Activated CD4-positive, alpha-beta T cell treated with anti-CD3 and anti-CD28 coated beads, Interleukin-2, amount 10 ng/mL, durations not matched to agents 7 days and 5 days (primary cell): Measurements from ENCODE around the gene TMEM61. TPM values are rescaled to one million over a fixed set of nuclear protein-coding genes. Genes with fewer than 3 reads are reported as not detected.

Source experiments
- CTCF ChIA-PET: fragments of 350-600 bp; sonication (Branson Sonifier 250); formaldehyde crosslinking; loops from one replicate; lab custom pipeline; 2021; ENCODE audit warnings: antibody characterized with exemption; lab: Charles Lee
- POLR2A ChIA-PET: fragments of 350-600 bp; sonication (Branson Sonifier 250); formaldehyde crosslinking; loops from one replicate; lab custom pipeline; 2021; ENCODE audit warnings: antibody characterized with exemption; lab: Charles Lee
- DNase-seq: peaks from one replicate; pipeline ENCODE4 v3.0.0-alpha.2; 2020
- H3K27ac Mint-ChIP-seq: one replicate; pipeline ENCODE4 v1.8.0; 2021; ENCODE audit warnings: mild to moderate bottlenecking, moderate library complexity, mixed read lengths
- H3K27me3 Mint-ChIP-seq: one replicate; pipeline ENCODE4 v1.8.0; 2021; ENCODE audit warnings: mixed read lengths
- H3K36me3 Mint-ChIP-seq: one replicate; pipeline ENCODE4 v1.8.0; 2021; ENCODE audit warnings: low read depth, mixed read lengths
- H3K4me1 Mint-ChIP-seq: one replicate; pipeline ENCODE4 v1.8.0; 2021; ENCODE audit warnings: mixed read lengths
- H3K4me3 Mint-ChIP-seq: one replicate; pipeline ENCODE4 v1.8.0; 2021; ENCODE audit warnings: mild to moderate bottlenecking, moderate library complexity, mixed read lengths
- H3K9me3 Mint-ChIP-seq: one replicate; pipeline ENCODE4 v1.8.0; 2021; ENCODE audit warnings: mixed read lengths
- total RNA-seq, 2 experiments: library from RNA; stranded (reverse); gene quantifications; one replicate each; pipeline ENCODE4 v1.2.3, GENCODE V29; 2021

TMEM61 gene
- total RNA-seq, 2 experiments from 2014 or later: not detected

- H3K4me1 Mint-ChIP-seq: peaks cover 28% of the 10 kb centered on the region
- no peak overlapping the region for H3K27ac Mint-ChIP-seq
- ChIA-PET POLR2A (no interaction called here), CTCF (interaction anchor here (0.6 to 4.9 kb wide), 3 partner anchors 11 to 92 kb away, joined by 3 to 94 read pairs (median 20); no protein-coding TSS in a partner anchor)
- no peaks in the 10 kb centered on the region for H3K9me3 Mint-ChIP-seq
- no peak for DNase-seq
- H3K4me3 Mint-ChIP-seq: no peak overlapping the region
- H3K27me3 Mint-ChIP-seq: peaks cover 35% of the 10 kb centered on the region
- H3K36me3 Mint-ChIP-seq: no peaks in the 10 kb centered on the region
Measured at GRCh38 chr1:54998100-54998499, 17.7 kb downstream of the TMEM61 start.

- Mint-ChIP-seq H3K4me1 (peaks cover 28% of the 10 kb centered on the region), H3K27me3 (peaks cover 35% of the 10 kb centered on the region), H3K27ac (no peak within 1 kb of the TSS), H3K9me3 (no peaks in the 10 kb centered on the region), H3K36me3 (no peaks in the 10 kb centered on the region), H3K4me3 (no peak within 1 kb of the TSS)
- no peak for DNase-seq
- ChIA-PET CTCF (interaction anchor here (0.6 to 4.9 kb wide), 4 partner anchors 12 to 208 kb away, joined by 3 to 94 read pairs (median 12); no protein-coding TSS in a partner anchor), POLR2A (no interaction called here)
Measured at GRCh38 chr1:54998677-54999076, 18.2 kb downstream of the TMEM61 start, which contains the start of gene BSND. Gene BSND, plus strand, starts transcription at chr1:54998933. Its CDS starts 254 bp downstream, at chr1:54999187.

- Mint-ChIP-seq H3K27me3 (peaks cover 32% of the 10 kb centered on the region), H3K9me3 (no peaks in the 10 kb centered on the region), H3K27ac (no peak overlapping the region), H3K4me1 (peaks cover 20% of the 10 kb centered on the region), H3K36me3 (no peaks in the 10 kb centered on the region), H3K4me3 (no peak overlapping the region)
- CTCF ChIA-PET: no interaction called here
- POLR2A ChIA-PET: no interaction called here
- no peak for DNase-seq
Measured at GRCh38 chr1:55000110-55001085, 20.0 kb downstream of the TMEM61 start.

- Mint-ChIP-seq H3K27ac (no peak overlapping the region), H3K4me3 (no peak overlapping the region), H3K4me1 (peaks cover 11% of the 10 kb centered on the region), H3K27me3 (peaks cover 24% of the 10 kb centered on the region), H3K9me3 (no peaks in the 10 kb centered on the region), H3K36me3 (no peaks in the 10 kb centered on the region)
- ChIA-PET POLR2A (no interaction called here), CTCF (interaction anchor here (1.3 to 1.6 kb wide), 2 partner anchors 57 to 58 kb away, joined by 3 to 8 read pairs; no protein-coding TSS in a partner anchor)
- DNase-seq: no peak
Measured at GRCh38 chr1:55001311-55001710, 20.9 kb downstream of the TMEM61 start.

GRCh38 chr1:55002686-55003085 lies 22.3 kb downstream of the TMEM61 start:
- Mint-ChIP-seq H3K4me3 (no peak overlapping the region), H3K27ac (no peak overlapping the region), H3K27me3 (peaks cover 13% of the 10 kb centered on the region), H3K36me3 (no peaks in the 10 kb centered on the region), H3K9me3 (no peaks in the 10 kb centered on the region), H3K4me1 (no peaks in the 10 kb centered on the region)
- DNase-seq: no peak
- CTCF ChIA-PET: interaction anchor here (0.6 to 1.6 kb wide), 3 partner anchors 52 to 1241 kb away, joined by 4 to 8 read pairs (median 5); no protein-coding TSS in a partner anchor
- POLR2A ChIA-PET: no interaction called here

GRCh38 chr1:55005351-55006140 lies 25.1 kb downstream of the TMEM61 start:
- POLR2A ChIA-PET: no interaction called here
- Mint-ChIP-seq H3K36me3 (no peaks in the 10 kb centered on the region), H3K27ac (no peak overlapping the region), H3K4me1 (no peaks in the 10 kb centered on the region), H3K27me3 (no peaks in the 10 kb centered on the region), H3K4me3 (no peak overlapping the region), H3K9me3 (no peaks in the 10 kb centered on the region)
- CTCF ChIA-PET: interaction anchor here (1.1 kb wide), 1 partner anchor 60 kb away, joined by 4 read pairs; no protein-coding TSS in a partner anchor
- no peak for DNase-seq

GRCh38 chr1:55006931-55007330 lies 26.5 kb downstream of the TMEM61 start:
- no peak for DNase-seq
- Mint-ChIP-seq H3K4me3 (no peak overlapping the region), H3K27ac (no peak overlapping the region), H3K4me1 (peaks cover 4% of the 10 kb centered on the region), H3K27me3 (no peaks in the 10 kb centered on the region), H3K36me3 (no peaks in the 10 kb centered on the region), H3K9me3 (no peaks in the 10 kb centered on the region)
- ChIA-PET POLR2A (no interaction called here), CTCF (interaction anchor here (1.1 to 1.3 kb wide), 3 partner anchors 10 to 62 kb away, joined by 3 to 5 read pairs (median 4); no protein-coding TSS in a partner anchor)

GRCh38 chr1:55007625-55008024 lies 27.2 kb downstream of the TMEM61 start:
- H3K27ac Mint-ChIP-seq: no peak overlapping the region
- ChIA-PET POLR2A (no interaction called here), CTCF (interaction anchor here (1.0 to 1.3 kb wide), 3 partner anchors 11 to 61 kb away, joined by 3 to 5 read pairs (median 3); no protein-coding TSS in a partner anchor)
- no peaks in the 10 kb centered on the region for H3K27me3 Mint-ChIP-seq
- DNase-seq: no peak
- H3K36me3 Mint-ChIP-seq: no peaks in the 10 kb centered on the region
- no peak overlapping the region for H3K4me3 Mint-ChIP-seq
- peaks cover 4% of the 10 kb centered on the region for H3K4me1 Mint-ChIP-seq
- H3K9me3 Mint-ChIP-seq: no peaks in the 10 kb centered on the region

GRCh38 chr1:55010194-55010886 lies 29.9 kb downstream of the TMEM61 start:
- no peak for DNase-seq
- H3K27me3 Mint-ChIP-seq: peaks cover 9% of the 10 kb centered on the region
- no peak overlapping the region for H3K27ac Mint-ChIP-seq
- no peak overlapping the region for H3K4me3 Mint-ChIP-seq
- no peaks in the 10 kb centered on the region for H3K36me3 Mint-ChIP-seq
- CTCF ChIA-PET: no interaction called here
- peaks cover 4% of the 10 kb centered on the region for H3K4me1 Mint-ChIP-seq
- no peaks in the 10 kb centered on the region for H3K9me3 Mint-ChIP-seq
- POLR2A ChIA-PET: no interaction called here

GRCh38 chr1:55010887-55011217 lies 30.4 kb downstream of the TMEM61 start:
- ChIA-PET POLR2A (no interaction called here), CTCF (no interaction called here)
- no peak overlapping the region for H3K27ac Mint-ChIP-seq
- H3K27me3 Mint-ChIP-seq: peaks cover 10% of the 10 kb centered on the region
- H3K4me1 Mint-ChIP-seq: peaks cover 4% of the 10 kb centered on the region
- H3K9me3 Mint-ChIP-seq: no peaks in the 10 kb centered on the region
- H3K36me3 Mint-ChIP-seq: no peaks in the 10 kb centered on the region
- H3K4me3 Mint-ChIP-seq: no peak overlapping the region
- DNase-seq: no peak

- Mint-ChIP-seq H3K4me1 (peaks cover 4% of the 10 kb centered on the region), H3K9me3 (no peaks in the 10 kb centered on the region), H3K27me3 (peaks cover 20% of the 10 kb centered on the region), H3K27ac (no peak overlapping the region), H3K36me3 (no peaks in the 10 kb centered on the region), H3K4me3 (no peak overlapping the region)
- DNase-seq: no peak
- ChIA-PET POLR2A (no interaction called here), CTCF (interaction anchor here (1.7 kb wide), 1 partner anchor 9 kb away, joined by 7 read pairs; no protein-coding TSS in a partner anchor)
Measured at GRCh38 chr1:55012661-55013060, 32.2 kb downstream of the TMEM61 start.

- DNase-seq: no peak
- POLR2A ChIA-PET: no interaction called here
- H3K36me3 Mint-ChIP-seq: no peaks in the 10 kb centered on the region
- no peaks in the 10 kb centered on the region for H3K9me3 Mint-ChIP-seq
- no peak overlapping the region for H3K27ac Mint-ChIP-seq
- H3K4me1 Mint-ChIP-seq: peaks cover 4% of the 10 kb centered on the region
- CTCF ChIA-PET: interaction anchor here (1.0 to 1.1 kb wide), 2 partner anchors 19 to 70 kb away, joined by 3 read pairs; no protein-coding TSS in a partner anchor
- H3K27me3 Mint-ChIP-seq: peaks cover 20% of the 10 kb centered on the region
- H3K4me3 Mint-ChIP-seq: no peak overlapping the region
Measured at GRCh38 chr1:55015123-55015522, 34.7 kb downstream of the TMEM61 start.
